GM19372 (cell line): ENCODE data around the gene BLACAT1.

Experiments
- ATAC-seq: cut with Tn5 transposase; IDR thresholded peaks from one replicate; pipeline ENCODE4 v1.9.1; 2021; ENCODE audit warnings: mild to moderate bottlenecking, low read depth, moderate library complexity; ENCODE audit not compliant: unreplicated experiment

BLACAT1 gene

DNA sequence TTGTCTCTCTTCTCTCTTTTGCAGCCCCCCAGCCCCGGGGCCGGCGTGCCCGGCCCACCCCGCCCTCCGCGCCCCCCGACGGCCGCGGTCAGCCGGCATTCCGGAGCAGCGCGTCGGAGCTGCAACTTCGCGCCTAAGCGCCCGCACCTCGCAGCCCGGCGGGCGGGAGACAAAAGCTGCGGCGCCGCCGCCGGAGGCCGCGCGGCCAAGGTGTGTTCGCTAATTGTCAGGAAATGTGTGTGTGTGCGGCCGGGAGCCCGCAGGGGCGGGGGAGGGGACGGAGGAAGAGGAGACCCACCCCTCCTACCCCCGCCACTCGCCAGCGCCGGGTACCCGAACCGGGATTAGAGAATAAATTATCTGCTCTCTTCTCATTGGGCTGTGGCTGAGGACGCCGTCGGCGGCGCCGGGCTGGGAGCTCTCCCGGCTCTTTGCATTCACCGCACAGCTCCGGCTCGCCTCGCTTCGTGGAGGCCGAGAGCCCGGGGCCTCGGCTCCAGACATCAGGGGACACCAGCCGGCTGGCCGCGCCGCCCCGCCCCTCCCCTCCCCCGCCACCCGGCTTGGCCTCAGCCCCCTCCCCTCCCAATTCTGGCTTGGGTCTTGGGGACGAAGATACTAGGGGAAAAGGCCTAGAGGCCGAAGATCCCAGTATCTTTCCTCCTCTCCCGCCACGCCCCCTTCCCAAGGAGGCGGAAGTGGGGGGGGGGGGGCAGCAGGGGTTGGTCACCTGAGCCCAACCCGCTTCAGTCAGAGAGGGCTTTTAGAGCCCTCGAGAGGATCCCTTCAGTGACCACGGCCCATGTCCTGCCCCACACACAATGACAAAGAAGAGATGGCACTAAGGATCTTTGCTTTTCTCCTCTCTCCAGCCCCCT, 1.3 kb upstream of the BLACAT1 start:
- ATAC-seq, result no peak

DNA sequence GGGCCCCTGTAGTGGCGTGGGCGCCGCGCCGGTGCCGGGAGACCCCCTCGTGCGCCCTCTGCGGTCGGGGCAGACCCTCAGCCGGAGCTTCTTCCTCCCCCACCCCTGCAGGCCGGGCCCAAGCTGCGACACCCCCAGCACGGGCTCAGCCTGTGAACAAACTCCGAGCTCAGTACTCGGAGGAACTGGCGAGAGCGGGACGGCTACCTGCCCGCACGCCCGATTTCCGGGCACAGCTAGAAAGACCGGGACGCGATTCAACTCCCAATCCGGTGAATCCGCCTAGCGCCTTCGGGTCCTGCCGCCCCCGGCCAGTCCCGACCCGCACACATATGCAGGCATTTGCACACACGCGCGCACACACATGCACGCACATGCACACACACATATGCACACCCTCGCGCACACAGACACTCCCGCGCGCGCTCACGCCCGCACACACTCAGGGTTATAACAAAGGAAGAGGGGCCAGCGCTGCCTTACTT, 580 bp upstream of the BLACAT1 start:
- ATAC-seq, result no peak

GRCh38 chr1:205454903-205455335, 926 bp downstream of the BLACAT1 start:
- ATAC-seq, result no peak

GRCh38 chr1:205453466-205453865, 2.4 kb downstream of the BLACAT1 start:
- no peak for ATAC-seq

DNA sequence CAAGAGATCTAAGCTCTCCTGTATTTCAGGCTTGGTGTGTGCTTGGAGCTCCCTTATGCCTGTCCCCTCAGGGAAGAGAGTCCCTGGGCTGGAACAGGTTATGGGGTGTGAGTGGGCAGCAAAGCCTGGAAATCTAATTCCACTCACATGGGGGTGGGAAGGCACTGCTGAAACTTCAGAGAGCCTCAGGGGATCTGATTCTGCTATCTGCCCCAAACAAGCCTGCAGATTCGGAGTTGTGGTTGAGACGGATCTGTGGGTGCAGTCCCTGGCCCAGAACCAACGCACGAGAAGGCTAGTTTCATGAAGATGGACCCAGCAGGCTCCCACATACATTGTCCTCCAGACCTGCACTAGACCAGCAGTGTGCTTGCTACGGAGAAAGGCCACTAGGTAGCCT, 2.9 kb downstream of the BLACAT1 start:
- ATAC-seq, result no peak

DNA sequence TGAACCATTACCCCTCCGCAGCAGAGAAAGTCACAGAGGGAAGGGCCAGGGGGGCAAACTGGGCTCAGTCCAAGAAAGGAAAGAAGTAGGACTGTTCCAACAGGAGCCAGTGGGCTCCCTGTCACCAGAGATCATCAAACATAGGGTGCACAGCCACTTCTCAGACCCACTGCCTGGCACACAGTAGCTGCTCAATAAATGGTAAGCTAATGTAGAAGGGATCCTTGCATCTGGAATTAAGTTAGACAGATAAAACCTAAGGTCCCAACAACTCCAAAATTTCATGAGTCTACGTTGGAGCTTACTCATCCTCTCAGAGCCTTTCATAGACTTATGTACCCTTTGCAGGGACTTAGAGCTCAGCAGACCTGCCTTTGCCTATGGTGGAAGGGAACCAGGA, 3.5 kb downstream of the BLACAT1 start:
- ATAC-seq, result no peak

- ATAC-seq, result no peak
These were observed 4.1 kb downstream of the BLACAT1 start for GRCh38 chr1:205451759-205452164.

DNA sequence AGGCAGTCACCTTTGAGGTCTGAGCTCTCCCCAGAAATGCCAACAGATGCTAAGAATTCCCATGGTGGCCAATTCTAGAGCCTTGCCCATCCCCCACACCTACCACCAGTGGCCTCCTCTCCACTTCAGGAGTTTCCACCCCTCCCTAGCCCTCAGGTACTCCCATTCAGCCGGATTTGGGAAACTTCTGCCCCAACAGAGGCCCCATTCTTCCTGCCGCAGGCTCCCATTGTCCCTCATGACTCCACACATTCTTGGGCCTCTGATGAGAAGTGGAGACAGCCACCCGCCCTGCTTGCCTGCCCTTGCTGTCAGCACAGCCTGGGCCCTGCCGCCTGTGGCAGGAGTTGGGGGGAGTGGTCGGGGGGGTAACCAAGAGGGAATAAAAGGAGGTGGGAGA, 4.6 kb downstream of the BLACAT1 start:
- no peak for ATAC-seq

- no peak for ATAC-seq
These were observed 5.4 kb downstream of the BLACAT1 start for GRCh38 chr1:205450448-205450847.

- ATAC-seq, result no peak
These were observed 5.9 kb downstream of the BLACAT1 start for GRCh38 chr1:205449750-205450443.

DNA sequence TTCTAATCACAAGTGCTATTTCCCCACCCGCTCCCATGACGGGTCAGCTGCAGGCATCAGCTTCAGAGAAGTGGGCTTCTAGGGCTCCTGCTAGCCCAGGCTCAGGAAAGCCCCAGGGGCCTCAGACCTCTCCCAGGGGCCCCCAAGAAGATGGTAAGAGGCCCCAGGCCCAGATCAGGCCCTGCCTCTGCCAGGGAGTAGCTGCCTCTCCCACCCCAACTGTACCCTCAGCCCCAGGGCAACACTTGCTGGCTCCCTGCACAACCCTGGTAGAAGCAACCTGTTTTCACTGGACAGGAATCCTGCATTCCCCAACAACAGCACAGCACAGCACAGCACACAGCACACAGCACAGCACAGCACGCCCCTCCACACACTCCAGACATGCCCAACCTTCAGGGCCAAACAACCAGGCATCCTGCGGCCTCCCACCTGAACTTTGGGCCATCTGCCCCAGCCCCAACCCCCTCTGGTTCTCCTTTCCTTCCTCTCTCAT, 6.5 kb downstream of the BLACAT1 start:
- no peak for ATAC-seq

DNA sequence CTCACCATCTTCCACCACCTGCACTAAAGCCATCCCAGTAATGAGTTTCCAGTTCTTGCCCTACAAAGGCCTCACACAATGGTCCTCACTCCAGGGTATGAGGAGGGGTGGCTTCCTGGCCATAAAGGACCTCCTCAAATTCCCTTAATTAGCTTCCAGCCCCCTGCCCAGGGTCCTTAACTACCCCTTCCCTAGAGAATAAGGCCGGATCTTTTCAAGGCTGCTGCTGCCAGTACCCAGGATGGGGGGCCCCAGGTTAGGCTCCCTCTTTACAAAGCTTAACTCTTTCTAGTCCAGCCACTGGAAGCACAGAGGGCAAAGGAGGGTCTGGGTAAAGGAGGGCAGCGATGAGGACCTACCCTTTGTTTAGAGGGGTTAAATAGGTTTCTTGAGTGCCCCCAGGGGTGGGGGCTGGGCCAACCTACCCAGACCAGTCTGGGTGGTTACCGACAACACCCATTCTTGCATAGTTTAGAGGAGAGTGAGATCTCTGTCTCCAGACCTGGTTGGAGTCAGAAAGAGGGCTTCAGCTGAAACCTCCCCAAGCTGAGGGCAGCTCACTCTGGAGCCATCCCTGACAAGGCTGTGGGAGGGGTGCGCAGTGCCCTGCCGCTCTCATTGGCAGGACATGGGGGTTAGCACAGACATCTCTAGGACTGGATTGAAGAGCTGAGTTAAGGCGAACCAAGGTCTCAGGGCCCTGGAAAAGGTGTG, 7.1 kb downstream of the BLACAT1 start:
- ATAC-seq, result no peak

GRCh38 chr1:205447457-205448341, 8.1 kb downstream of the BLACAT1 start:
- ATAC-seq, result no peak

DNA sequence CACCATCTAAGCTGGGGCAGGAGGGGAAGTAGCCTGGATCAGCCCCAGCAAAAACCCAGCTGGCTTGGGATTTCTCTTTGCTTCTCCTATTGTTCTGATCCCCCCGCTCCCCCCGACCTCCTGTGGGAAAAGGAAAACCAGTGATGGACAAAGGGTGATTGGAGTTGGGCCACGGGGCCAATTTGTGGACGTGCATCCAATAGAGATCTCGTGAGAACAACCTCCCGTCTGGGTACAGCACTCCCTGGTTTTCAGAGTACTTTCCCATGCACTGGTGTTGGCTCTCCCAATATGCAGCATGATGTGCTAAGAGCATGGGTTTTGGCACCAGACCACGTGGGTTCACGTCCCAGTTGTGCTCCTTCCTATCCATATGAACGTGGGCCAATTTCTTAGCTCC, 9.0 kb downstream of the BLACAT1 start:
- ATAC-seq, result no peak

- ATAC-seq, result no peak
These were observed 10.3 kb downstream of the BLACAT1 start for GRCh38 chr1:205445646-205445935.

DNA sequence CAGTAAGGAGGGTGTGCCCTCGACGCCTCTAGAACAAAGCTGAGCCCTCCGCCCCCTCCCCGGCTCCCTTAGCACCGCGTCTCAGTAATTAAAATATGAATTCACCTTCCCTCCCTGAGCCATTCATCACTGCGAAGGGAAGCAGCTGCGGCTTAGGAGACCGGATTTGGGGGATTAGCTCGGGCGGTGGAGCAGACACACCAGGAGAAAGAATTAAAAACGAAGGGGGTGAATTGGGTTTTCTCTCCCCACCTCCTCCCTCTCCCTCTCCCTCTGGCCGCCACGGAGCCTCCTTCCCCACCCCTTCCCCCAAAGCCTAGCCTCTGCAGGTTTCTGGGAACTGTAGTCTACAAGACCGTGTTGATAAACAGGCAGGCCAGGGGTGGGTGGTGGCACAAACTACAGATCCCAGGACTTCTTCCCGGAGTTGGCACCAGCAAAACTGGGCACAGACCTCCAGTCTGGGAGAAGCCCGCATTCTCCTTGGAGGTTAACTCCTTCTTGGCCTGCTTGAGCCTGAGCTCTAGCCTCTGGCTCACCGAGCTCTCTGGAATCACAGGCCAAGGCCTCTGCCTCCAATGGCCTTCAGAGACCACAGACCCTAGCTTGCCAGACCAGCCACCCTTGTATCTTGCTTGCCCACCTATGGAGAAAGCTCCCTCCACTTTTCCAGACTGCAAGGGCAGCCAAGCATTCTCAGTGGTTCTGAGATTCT, 10.8 kb downstream of the BLACAT1 start:
- ATAC-seq, result no peak

DNA sequence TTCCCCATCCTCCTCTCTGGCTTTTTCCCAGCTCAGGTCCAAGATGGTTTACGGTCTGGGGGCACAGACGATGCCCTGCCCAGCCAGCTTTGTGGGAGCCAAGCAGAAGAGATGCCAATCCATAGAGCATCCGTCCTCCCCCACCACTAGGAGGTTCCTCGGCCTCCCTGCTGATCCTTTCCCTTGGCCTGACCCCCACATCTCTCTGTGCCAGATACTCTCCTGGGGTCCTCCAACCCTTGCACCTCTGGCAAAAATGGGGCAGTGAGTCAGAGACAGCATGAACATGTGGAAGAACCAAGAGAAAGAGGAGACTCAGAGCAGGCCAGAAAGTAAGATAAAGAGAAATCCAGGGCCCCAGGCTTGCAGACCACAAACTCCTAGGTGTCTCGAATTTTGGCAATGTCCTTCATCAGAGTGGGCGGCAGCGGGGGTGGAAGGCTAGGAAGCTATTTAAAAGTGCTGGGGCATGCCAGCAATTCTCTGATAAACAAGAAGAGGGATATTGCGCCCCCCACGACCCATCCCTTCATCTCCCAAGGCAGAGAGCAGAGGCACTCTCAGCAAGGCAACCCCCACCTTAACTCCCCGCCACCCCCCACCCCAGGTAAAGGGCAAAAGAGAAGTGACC, 11.4 kb downstream of the BLACAT1 start:
- ATAC-seq, result no peak

DNA sequence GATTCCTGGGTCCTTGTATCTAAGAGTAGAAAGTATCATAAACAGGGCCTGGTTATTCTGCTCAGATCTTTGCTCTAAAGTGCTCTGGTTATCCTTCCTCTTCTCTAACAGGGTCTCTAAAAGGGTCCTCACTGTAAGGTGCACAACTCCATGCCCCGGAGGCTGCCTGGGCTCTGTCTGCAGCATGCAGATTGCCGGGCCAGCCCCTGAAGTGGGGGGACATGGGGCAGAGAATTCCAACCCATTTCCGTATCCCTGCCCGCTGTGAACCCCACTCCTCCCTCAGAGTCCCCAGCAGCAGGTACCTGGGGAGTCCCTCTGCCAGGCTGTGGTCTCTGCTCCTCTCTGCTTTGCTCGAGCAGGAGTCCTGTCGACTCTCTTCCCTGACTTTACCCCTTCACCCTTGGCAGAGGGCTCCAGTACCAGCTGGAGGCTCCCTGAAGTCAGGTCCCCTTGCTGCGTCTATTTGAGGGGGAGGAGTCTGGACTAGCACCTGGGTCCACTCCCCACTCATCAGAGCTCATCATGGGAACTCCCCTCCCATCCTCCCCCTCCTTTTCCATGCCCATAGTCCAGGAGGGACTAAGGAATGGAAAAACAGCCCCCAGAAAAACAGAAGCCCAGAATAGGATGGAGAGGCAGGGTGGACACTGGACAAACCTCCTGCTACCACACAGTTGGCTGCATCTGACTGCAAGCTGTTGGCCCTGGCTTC, 12.1 kb downstream of the BLACAT1 start:
- ATAC-seq, result no peak
